ENCODE data around the gene FKBP4. TPM values are rescaled to one million over a fixed set of nuclear protein-coding genes. Genes with fewer than 3 reads are reported as not detected.

Gene FKBP4
- total and polyA plus RNA-seq, 2 of the 13 experiments (the other 11 are each of a cell fraction or from before 2014, with no cell fraction given), result 25.7 to 66.1 TPM

- TF ChIP-seq AKAP8 (CRISPR knock-in tag; IDR thresholded peaks at IDR 0.05) (peak; percentile 36; the same call in 1 of the 2 replicates), EED (CRISPR knock-in tag; IDR thresholded peaks at IDR 0.05) (no peak), ZNF841 (CRISPR knock-in tag; IDR thresholded peaks at IDR 0.05; ENCODE audit: borderline replicate concordance) (no peak), RARG (CRISPR knock-in tag; IDR thresholded peaks at IDR 0.05; ENCODE audit: low read depth) (no peak), GATAD1 (CRISPR knock-in tag; IDR thresholded peaks at IDR 0.05) (peak; percentile 97), ZNF780A (CRISPR knock-in tag; IDR thresholded peaks at IDR 0.05) (no peak), HNF4A (CRISPR knock-in tag; IDR thresholded peaks at IDR 0.05) (peak; percentile 35), ZNF225 (CRISPR knock-in tag; IDR thresholded peaks at IDR 0.05) (peak; percentile 96), ZNF543 (CRISPR knock-in tag; IDR thresholded peaks at IDR 0.05) (peak; percentile 78), HOXA9 (CRISPR knock-in tag; IDR thresholded peaks at IDR 0.05; ENCODE audit: borderline replicate concordance) (no peak), HOXA5 (CRISPR knock-in tag; IDR thresholded peaks at IDR 0.05) (peak; percentile 95), GTF2F1 (IDR thresholded peaks at IDR 0.05; ENCODE audit: low read length) (peak; percentile 57; the same call in 1 of the 2 replicates), ZNF816 (CRISPR knock-in tag; IDR thresholded peaks at IDR 0.05; ENCODE audit: borderline replicate concordance) (no peak), REL (CRISPR knock-in tag; conservative IDR thresholded peaks at IDR 0.05) (0 out of 2 replicates have a peak, but pooled peaks have one; percentile 49), ZNF564 (CRISPR knock-in tag; IDR thresholded peaks at IDR 0.05) (no peak), KDM2A (CRISPR knock-in tag; IDR thresholded peaks at IDR 0.05; ENCODE audit: borderline replicate concordance, low read depth) (peak; percentile 94), MTA1 (CRISPR knock-in tag; IDR thresholded peaks at IDR 0.05; ENCODE audit: borderline replicate concordance) (peak; percentile 62; the same call in 1 of the 2 replicates), HES4 (CRISPR knock-in tag; IDR thresholded peaks at IDR 0.05; ENCODE audit: borderline replicate concordance) (no peak), GFI1 (CRISPR knock-in tag; IDR thresholded peaks at IDR 0.05; ENCODE audit: borderline replicate concordance) (peak; percentile 85), BRF2 (CRISPR knock-in tag; IDR thresholded peaks at IDR 0.05) (no peak; the same call in 1 of the 2 replicates), ZBTB21 (CRISPR knock-in tag; IDR thresholded peaks at IDR 0.05) (peak; percentile 90; the same call in 1 of the 2 replicates), MED13 (CRISPR knock-in tag; IDR thresholded peaks at IDR 0.05) (0 out of 2 replicates have a peak, but pooled peaks have one; percentile 65), MEIS1 (CRISPR knock-in tag; IDR thresholded peaks at IDR 0.05; ENCODE audit: borderline replicate concordance) (peak; percentile 85; the same call in 1 of the 2 replicates)
- TF ChIP-seq, protein P1, sequence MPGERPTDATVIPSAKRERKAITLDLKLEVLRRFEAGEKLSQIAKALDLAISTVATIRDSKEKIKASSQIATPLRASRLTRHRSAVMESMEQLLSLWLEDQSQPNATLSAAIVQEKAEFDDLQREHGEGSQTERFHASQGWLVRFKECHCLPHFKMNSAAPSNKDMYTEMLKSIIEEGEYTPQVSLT (CRISPR knock-in tag; IDR thresholded peaks at IDR 0.05; ENCODE audit: borderline replicate concordance, low read depth), result no peak
- TF ChIP-seq, protein P2, sequence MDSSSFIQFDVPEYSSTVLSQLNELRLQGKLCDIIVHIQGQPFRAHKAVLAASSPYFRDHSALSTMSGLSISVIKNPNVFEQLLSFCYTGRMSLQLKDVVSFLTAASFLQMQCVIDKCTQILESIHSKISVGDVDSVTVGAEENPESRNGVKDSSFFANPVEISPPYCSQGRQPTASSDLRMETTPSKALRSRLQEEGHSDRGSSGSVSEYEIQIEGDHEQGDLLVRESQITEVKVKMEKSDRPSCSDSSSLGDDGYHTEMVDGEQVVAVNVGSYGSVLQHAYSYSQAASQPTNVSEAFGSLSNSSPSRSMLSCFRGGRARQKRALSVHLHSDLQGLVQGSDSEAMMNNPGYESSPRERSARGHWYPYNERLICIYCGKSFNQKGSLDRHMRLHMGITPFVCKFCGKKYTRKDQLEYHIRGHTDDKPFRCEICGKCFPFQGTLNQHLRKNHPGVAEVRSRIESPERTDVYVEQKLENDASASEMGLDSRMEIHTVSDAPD (CRISPR knock-in tag; IDR thresholded peaks at IDR 0.05), result no peak; the same call in 1 of the 2 replicates
- TF ChIP-seq, protein P3, sequence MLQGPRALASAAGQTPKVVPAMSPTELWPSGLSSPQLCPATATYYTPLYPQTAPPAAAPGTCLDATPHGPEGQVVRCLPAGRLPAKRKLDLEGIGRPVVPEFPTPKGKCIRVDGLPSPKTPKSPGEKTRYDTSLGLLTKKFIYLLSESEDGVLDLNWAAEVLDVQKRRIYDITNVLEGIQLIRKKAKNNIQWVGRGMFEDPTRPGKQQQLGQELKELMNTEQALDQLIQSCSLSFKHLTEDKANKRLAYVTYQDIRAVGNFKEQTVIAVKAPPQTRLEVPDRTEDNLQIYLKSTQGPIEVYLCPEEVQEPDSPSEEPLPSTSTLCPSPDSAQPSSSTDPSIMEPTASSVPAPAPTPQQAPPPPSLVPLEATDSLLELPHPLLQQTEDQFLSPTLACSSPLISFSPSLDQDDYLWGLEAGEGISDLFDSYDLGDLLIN (CRISPR knock-in tag; IDR thresholded peaks at IDR 0.05; ENCODE audit: borderline replicate concordance), result peak; percentile 91; the same call in 1 of the 2 replicates
Measured at GRCh38 chr12:2812290-2813213, 17.8 kb downstream of the FKBP4 start, which contains the start of gene ITFG2 (continued).

All from HepG2 (cell line).